ENCODE data around the gene ATF7.
"Not testable (repeated sequence)": the region's sequence is repeated elsewhere in the genome, so short reads cannot be mapped to it uniquely, and the experiment has no call there.

Gene ATF7

DNA sequence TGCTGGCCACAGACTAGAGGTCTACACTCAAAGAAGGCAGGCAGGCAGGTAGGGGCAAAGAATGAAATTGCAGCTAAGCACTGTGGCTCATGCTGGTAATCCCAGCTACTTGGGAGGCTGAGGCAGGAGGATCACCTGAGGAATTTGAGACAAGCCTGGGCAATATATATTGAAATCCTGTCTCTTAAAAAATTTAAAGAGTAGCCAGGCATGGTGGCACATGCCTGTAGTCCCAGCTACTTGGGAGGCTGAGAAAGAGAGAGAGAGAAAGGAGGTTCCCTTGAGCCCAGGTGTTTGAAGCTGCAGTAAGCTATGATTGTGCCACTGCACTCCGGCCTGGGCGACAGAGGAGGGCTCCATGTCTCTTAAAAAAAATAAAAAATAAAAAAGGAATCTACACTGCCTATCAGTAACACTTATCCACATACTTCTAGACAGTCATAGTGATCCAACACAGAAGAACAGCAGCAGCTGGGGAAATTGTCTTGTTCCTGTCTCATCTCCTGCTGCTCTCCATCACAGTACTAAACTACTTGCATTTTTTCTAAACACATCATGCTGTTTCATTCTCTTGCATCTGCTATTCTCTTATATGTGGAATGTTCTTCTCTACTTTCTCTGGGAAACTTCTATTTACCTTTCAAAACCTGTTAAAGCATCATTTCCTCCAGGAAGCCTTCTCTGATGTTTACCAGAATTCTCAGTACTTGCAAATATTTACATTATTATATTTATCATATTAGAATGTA is 57.2 kb downstream of the ATF7 start:
- no peak for ATAC-seq
- Mint-ChIP-seq H3K27ac (peak overlapping the region; percentile 54 to 71), H3K27me3 (no peaks in the 10 kb centered on the region), H3K4me1 (peaks cover 61% of the 10 kb centered on the region), H3K4me3 (no peak overlapping the region), H3K9me3 (peaks cover 0 to 4% of the 10 kb centered on the region in 2 donors)
- no peak for DNase-seq

DNA sequence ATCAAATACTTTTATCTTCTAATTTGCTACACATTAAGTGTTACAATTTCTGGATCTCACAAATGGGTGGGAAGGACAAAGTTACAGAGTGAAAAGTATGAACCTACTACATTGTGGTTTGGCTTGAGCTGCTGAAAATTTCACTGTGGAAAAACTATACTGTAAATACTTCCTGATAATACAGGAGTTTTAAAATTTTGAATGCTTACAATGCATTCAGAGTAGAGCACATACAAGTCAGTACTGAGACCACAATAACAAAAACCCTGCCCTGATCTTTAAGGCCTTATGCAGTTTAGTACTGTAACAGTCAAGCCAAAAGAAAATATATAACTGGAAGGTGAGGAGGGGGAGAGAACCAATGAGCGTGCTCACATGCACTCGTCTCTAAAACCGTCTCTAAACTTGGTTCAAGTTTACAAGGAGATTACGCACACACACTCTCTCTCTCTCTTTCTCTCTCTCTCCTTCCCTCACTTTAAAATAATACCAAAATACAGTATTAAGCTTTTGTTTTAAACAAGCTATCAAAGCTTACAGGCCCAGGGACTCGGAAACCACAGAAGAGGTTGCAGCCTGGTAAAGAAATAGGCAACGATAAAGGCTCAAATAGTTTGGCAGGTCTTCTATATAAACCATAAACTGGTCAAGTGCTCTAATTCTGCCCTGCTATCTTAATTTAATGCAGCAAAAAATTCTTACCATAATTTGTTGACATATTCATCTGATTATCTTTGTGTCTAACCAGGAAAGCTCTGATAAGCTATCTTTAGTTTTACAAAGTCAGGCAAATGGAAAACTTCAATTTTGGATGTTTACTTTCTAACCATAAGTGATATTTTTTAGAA is 58.0 kb downstream of the ATF7 start:
- no peak overlapping the region for H3K4me3 Mint-ChIP-seq
- DNase-seq (no peak), ATAC-seq (no peak)
- peaks cover 64% of the 10 kb centered on the region for H3K4me1 Mint-ChIP-seq
- no peaks in the 10 kb centered on the region for H3K27me3 Mint-ChIP-seq
- peaks cover 0 to 4% of the 10 kb centered on the region in 2 donors for H3K9me3 Mint-ChIP-seq
- peak overlapping the region in 1 of 2 donors; percentile 71 for H3K27ac Mint-ChIP-seq

DNA sequence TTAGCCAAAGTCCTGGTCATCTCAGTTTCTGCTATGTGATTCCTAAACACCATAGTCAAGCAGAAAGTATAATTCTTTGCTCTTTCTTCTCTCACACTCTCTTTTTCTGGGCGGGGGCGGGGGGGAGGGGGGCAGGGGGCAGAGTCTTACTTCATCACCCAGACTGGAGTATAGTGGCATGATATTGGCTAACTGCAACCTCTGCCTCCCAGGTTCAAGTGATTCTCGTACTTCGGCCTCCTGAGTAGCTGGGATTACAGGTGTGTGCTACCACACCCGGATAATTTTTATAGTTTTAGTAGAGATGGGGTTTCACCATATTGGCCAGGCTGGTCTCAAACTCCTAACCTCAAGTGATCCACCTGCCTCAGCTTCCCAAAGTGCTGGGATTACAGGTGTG is 60.8 kb downstream of the ATF7 start:
- not testable (repeated sequence) for H3K4me3 Mint-ChIP-seq, H3K9me3 Mint-ChIP-seq, ATAC-seq, H3K27ac Mint-ChIP-seq, H3K27me3 Mint-ChIP-seq, DNase-seq
- H3K4me1 Mint-ChIP-seq = peaks cover 54% of the 10 kb centered on the region

DNA sequence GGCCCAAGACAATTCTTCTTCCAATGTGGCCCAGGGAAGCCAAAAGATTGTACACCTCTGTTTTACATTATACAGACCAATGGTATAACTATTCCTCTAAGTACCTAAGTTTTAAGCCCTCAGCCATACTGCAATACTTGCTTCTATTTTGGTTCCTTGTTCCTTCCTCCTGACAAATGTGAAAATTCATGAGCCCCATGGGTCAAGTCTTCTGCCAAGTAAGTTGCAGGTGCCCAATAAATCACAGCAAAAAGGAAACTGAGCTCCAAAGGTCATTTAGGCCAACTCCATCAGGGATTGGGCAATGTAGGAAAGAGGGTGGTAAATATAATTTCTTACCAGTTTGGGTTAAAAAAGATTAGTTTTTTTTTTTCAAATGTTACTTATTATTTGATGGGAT is 61.2 kb downstream of the ATF7 start:
- no peak for DNase-seq
- Mint-ChIP-seq H3K27me3 (no peaks in the 10 kb centered on the region), H3K4me3 (no peak overlapping the region), H3K27ac (no peak overlapping the region), H3K4me1 (peaks cover 54% of the 10 kb centered on the region), H3K9me3 (peaks cover 0 to 10% of the 10 kb centered on the region in 2 donors)
- no peak for ATAC-seq

DNA sequence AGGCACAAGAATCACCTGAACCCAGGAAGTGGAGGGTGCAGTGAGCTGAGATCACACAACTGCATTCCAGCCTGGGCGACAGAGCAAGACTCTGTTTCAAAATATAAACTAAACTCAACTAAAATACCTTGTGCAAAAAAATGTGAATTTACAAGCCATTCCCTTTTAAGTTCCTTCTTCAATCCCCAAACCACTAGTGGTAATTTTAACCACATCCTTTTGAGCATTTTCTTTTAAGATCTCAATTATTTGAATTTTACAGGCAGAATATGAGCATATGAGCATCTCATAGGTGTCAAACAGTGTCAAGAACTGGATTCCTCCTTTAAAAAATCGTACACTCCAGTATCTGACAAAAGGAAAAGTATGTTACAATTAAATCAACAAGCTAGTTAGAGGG is 61.9 kb downstream of the ATF7 start:
- no peak overlapping the region for H3K27ac Mint-ChIP-seq
- peaks cover 0 to 10% of the 10 kb centered on the region in 2 donors for H3K9me3 Mint-ChIP-seq
- DNase-seq = no peak
- H3K27me3 Mint-ChIP-seq = no peaks in the 10 kb centered on the region
- no peak for ATAC-seq
- peaks cover 51% of the 10 kb centered on the region for H3K4me1 Mint-ChIP-seq
- no peak overlapping the region for H3K4me3 Mint-ChIP-seq

DNA sequence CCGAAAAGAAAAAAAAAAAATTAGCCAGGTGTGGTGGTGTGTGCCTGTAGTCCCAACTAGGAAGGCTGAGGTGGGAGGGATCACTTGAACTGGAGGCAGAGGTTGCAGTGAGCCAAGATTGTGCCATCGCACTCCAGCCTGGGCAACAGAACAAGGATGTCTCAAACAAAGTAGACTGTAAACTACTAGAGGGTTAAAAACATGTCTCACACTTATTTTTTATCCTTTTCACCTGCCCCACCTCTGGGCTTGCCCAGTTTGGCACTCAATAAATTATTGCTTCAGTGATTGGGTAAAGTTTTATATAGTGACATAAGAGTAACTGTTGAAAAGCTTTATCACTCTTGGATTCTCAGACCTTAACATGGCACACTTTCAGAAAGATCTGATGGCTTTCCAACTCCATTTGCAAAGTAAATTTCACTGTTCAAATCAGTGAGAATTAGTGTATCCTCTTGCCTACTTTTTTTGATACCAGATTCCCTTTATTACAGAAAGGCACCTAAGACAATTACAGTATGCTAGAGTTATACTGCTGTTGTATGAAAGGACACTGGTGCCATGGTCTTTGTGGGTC is 62.6 kb downstream of the ATF7 start:
- Mint-ChIP-seq H3K27ac (no peak overlapping the region), H3K27me3 (no peaks in the 10 kb centered on the region), H3K9me3 (peaks cover 0 to 10% of the 10 kb centered on the region in 2 donors), H3K4me3 (no peak overlapping the region), H3K4me1 (peaks cover 49% of the 10 kb centered on the region)
- DNase-seq (no peak), ATAC-seq (no peak)

DNA sequence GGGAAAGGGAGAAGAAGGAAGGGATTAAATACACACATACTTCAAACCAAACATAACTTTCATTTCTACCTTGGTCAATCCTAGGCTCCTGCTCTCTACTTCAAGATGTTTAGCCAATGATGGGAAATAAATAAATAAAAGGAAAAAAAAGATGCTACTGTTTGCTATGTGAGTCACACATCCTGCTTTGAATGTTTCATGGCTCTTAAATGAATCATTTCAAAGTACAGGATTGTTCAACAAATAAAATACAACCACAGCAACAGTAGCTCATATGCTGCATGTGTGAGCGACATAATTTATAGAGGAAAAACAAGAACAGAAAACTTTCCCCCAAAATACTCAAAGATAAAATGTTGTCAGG is 64.6 kb downstream of the ATF7 start:
- no peaks in the 10 kb centered on the region for H3K27me3 Mint-ChIP-seq
- ATAC-seq (peak; percentile 95), DNase-seq (no peak)
- peaks cover 0 to 10% of the 10 kb centered on the region in 2 donors for H3K9me3 Mint-ChIP-seq
- H3K27ac Mint-ChIP-seq = peak overlapping the region in 1 of 2 donors; percentile 12
- H3K4me3 Mint-ChIP-seq = peak overlapping the region in 1 of 2 donors; percentile 9
- peaks cover 47% of the 10 kb centered on the region for H3K4me1 Mint-ChIP-seq

DNA sequence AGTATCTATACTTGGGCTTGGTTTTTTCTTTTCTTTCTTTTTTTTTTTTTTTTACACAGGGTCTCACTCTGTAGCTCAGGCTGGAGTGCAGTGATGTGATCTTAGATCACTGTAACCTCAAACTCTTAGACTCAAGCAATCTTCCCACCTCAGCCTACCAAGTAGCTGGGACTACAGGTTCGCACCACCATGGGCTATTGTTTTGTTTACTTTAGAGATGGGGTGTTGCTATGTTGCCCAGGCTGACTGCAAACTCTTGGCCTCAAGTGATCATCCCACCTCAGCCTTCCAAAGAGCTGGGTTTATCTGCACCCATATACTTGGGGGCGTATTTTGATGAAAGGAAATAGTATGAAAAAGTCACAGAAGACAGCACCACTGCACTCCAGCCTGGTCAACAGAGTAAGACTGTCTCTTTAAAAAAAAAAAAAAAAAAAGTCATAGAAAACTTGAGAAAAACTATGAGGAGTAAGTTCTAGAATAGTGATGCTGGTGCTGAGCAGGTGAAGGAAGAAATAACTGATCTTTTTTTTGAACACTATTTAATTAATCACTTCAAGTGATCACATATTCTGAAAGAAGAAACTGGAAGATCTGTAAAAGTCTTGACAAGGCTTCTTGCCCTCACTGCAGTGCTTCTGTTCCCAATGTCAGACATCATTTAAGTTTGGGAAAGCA is 65.1 kb downstream of the ATF7 start:
- ATAC-seq (peak; percentile 42), DNase-seq (no peak)
- Mint-ChIP-seq H3K4me3 (no peak overlapping the region), H3K9me3 (peaks cover 0 to 10% of the 10 kb centered on the region in 2 donors), H3K27ac (peak overlapping the region; percentile 42 to 79), H3K27me3 (no peaks in the 10 kb centered on the region), H3K4me1 (peaks cover 46% of the 10 kb centered on the region)

DNA sequence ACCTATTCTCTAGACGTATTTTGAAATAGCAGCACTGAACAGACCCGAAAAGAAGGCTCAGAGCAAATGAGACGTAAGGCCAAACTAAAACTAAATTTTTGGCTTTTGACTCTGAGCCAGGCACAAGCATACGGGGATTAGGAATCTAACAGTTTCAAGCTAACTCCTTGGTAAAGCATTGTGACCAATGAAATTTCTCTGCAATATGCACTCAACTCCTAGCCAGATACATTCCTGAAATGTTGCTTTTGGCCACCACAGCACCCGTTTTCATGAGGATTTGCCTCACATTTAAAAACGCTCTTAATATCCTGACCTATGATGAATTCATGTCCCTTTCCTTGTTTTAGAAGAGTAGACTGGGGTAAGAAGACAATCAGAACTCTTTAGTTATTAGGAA is 65.8 kb downstream of the ATF7 start:
- DNase-seq = no peak
- Mint-ChIP-seq H3K27ac (peak overlapping the region in 1 of 2 donors; percentile 42), H3K27me3 (no peaks in the 10 kb centered on the region), H3K4me3 (no peak overlapping the region), H3K4me1 (peaks cover 40% of the 10 kb centered on the region), H3K9me3 (peaks cover 0 to 5% of the 10 kb centered on the region in 2 donors)
- ATAC-seq = no peak

DNA sequence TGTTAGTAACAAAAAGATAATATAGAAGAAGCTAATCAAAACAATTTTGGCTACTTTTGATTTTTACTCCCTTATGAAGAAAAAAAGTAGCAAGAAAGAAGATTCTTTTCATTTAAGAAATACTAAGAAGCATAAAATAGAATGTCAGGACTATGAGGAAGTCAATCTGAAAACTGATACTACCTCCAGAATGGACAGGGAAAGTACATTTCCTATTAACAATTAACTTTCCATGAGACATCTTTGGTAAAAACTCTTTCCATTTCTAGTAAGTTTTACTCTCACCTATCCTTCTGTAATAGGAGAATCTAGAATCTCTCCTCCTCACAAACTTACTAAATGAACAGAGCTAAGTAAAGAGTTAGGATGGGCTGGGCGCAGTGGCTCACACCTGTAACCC is 67.6 kb downstream of the ATF7 start:
- H3K27ac Mint-ChIP-seq = no peak overlapping the region
- no peaks in the 10 kb centered on the region for H3K27me3 Mint-ChIP-seq
- H3K4me3 Mint-ChIP-seq = no peak overlapping the region
- peaks cover 0 to 5% of the 10 kb centered on the region in 2 donors for H3K9me3 Mint-ChIP-seq
- ATAC-seq = no peak
- no peak for DNase-seq
- H3K4me1 Mint-ChIP-seq = peaks cover 26% of the 10 kb centered on the region

DNA sequence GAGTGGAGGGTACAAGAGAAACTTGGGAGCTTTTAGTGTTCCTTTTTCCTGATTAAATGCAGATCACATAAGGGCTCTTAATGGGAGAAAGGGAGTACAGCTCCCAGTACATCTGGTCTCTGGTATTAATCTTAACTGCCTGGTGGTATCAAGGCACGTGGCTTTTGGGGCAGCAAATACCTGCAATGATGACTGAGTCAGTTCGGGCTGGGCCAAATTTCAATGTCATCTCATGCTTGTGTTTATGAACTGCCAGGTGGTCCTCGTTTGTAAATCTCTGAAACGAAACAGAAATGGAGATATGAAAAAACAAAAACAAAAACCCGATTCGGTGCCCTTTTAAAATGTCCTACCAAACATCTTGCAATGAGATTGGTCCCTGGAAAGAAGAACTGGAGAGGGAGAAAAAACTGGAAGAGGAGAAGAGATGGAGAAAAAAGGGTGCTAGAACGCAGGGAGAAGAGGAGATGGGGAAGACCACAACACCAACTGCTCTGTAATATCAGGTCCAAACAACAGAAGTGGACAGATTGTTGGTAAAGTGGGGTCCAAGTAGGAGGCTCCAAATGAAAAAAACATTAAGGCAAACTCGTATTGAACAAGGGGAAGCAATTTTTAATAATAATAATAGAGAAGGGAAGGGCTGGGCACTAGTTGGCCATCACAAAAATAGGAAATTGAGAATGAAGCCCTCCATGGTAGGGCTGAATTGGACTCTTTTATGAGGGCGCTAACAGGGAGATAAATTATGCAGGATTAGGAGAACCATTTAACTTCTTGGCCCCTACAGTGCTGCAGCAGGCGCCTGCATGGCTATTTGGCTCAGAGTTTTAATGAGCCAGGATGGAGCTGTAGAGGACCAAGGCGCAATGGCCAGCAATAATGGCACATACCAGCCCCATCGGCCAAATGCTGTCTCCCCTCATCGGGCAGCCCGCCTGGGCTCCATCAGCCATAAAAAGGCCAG is 73.5 kb downstream of the ATF7 start:
- H3K9me3 Mint-ChIP-seq = no peaks in the 10 kb centered on the region
- DNase-seq (no peak), ATAC-seq (no peak)
- peaks cover 15% of the 10 kb centered on the region for H3K4me1 Mint-ChIP-seq
- no peaks in the 10 kb centered on the region for H3K27me3 Mint-ChIP-seq
- H3K4me3 Mint-ChIP-seq = no peak overlapping the region
- H3K27ac Mint-ChIP-seq = no peak overlapping the region

DNA sequence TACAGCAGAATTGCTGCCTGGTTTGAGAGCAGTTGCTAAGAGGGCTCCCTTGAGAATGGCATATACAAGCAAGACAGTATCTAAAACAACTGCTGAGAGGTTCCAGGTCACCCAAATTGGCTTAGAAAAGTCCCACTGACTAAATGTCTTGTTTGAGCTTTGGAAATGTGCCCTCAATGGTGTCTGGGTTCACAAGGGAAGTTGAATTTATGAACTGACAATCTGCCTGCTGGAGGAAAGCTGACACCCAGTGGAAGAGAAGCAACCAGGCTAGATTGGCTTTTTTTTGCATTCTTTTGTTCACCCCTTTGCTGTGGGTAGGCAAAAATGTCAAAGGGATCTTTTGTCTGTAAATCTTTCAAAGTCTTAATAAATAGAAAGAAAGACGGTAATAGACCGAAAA is 74.3 kb downstream of the ATF7 start:
- H3K4me1 Mint-ChIP-seq = peaks cover 15% of the 10 kb centered on the region
- ATAC-seq (no peak), DNase-seq (no peak)
- no peak overlapping the region for H3K4me3 Mint-ChIP-seq
- H3K27ac Mint-ChIP-seq = no peak overlapping the region
- H3K9me3 Mint-ChIP-seq = no peaks in the 10 kb centered on the region
- H3K27me3 Mint-ChIP-seq = no peaks in the 10 kb centered on the region

DNA sequence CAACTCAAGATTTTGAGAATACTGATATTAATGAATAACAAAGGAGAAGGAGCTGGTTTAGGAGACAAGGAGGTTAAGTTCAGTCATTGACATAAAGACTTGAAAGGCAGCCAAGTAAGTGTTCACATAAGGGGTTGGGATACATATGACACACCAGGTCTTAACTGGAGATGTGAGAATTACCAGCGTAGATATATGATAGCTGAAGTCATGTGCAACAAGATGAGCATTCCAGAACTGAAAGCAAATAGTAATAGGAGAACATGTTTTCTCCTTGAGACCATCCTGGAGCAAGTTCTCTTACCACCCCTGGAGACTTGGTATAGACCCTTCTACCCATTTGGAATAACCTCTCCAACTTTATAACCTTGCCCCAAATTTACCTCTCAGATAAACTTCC is 75.6 kb downstream of the ATF7 start:
- DNase-seq (no peak), ATAC-seq (no peak)
- H3K9me3 Mint-ChIP-seq = no peaks in the 10 kb centered on the region
- H3K4me1 Mint-ChIP-seq = peaks cover 15% of the 10 kb centered on the region
- H3K27me3 Mint-ChIP-seq = no peaks in the 10 kb centered on the region
- no peak overlapping the region for H3K27ac Mint-ChIP-seq
- H3K4me3 Mint-ChIP-seq = no peak overlapping the region

DNA sequence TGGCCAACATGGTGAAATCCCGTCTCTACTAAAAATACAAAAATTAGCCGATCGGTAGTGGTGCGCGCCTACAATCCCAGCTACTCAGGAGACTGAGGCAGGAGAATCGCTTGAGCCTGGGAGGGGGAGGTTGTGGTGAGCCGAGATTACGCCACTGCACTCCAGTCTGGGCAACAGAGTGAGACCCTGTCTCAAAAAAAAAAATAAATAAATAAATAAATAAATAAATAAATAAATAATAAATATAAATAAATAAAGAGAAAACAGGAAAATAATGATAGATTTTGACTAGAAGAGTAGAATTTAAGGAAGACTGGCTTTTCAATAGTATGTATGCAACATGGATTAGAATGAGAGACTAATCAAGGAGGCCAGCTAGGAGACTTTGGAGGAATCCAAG is 76.1 kb downstream of the ATF7 start:
- not testable (repeated sequence) for H3K9me3 Mint-ChIP-seq, H3K27ac Mint-ChIP-seq, H3K27me3 Mint-ChIP-seq, H3K4me3 Mint-ChIP-seq, ATAC-seq, DNase-seq
- peaks cover 15% of the 10 kb centered on the region for H3K4me1 Mint-ChIP-seq

All from stimulated activated naive CD8-positive, alpha-beta T cell treated with anti-CD3 and anti-CD28 coated beads, Interleukin-15, amount 100 ng/mL, for 72 hours (primary cell).